ENCODE data around the gene CSNK2A3.
"Not testable (repeated sequence)": the region's sequence is repeated elsewhere in the genome, so short reads cannot be mapped to it uniquely, and the experiment has no call there.

CSNK2A3 gene

GRCh38 chr11:11380340-11380739, 27.3 kb upstream of the CSNK2A3 start:
- DNase-seq: no peak

GRCh38 chr11:11379661-11380060, 26.6 kb upstream of the CSNK2A3 start:
- no peak for DNase-seq

- no peak for DNase-seq
These were observed 25.3 kb upstream of the CSNK2A3 start for GRCh38 chr11:11378184-11378940.

- no peak for DNase-seq
These were observed 21.5 kb upstream of the CSNK2A3 start for GRCh38 chr11:11374358-11375148.

- DNase-seq: no peak
These were observed 20.9 kb upstream of the CSNK2A3 start for GRCh38 chr11:11373934-11374333.

GRCh38 chr11:11372461-11372860, 19.4 kb upstream of the CSNK2A3 start:
- no peak for DNase-seq

GRCh38 chr11:11370962-11371303, 17.9 kb upstream of the CSNK2A3 start:
- peak in 1 of 51 donors; percentile 47 for DNase-seq

GRCh38 chr11:11370255-11370961, 17.4 kb upstream of the CSNK2A3 start:
- DNase-seq: peak in 2 of 51 donors; percentile 42 to 47

GRCh38 chr11:11366793-11367192, 13.7 kb upstream of the CSNK2A3 start:
- DNase-seq: no peak

- DNase-seq: no peak
These were observed 10.6 kb upstream of the CSNK2A3 start for GRCh38 chr11:11363674-11364073.

- DNase-seq: no peak
These were observed 6.6 kb upstream of the CSNK2A3 start for GRCh38 chr11:11359611-11360010.

- DNase-seq: no peak
These were observed 3.8 kb upstream of the CSNK2A3 start for GRCh38 chr11:11356842-11357241.

GRCh38 chr11:11351851-11352250, 1.2 kb downstream of the CSNK2A3 start:
- not testable (repeated sequence) for DNase-seq

- DNase-seq: no peak
These were observed 1.9 kb downstream of the CSNK2A3 start for GRCh38 chr11:11351042-11351586.

- DNase-seq: no peak
These were observed 3.1 kb downstream of the CSNK2A3 start for GRCh38 chr11:11349870-11350337.

GRCh38 chr11:11349106-11349825, 3.8 kb downstream of the CSNK2A3 start:
- DNase-seq: no peak

- no peak for DNase-seq
These were observed 4.7 kb downstream of the CSNK2A3 start for GRCh38 chr11:11348303-11348702.

GRCh38 chr11:11347592-11347991, 5.5 kb downstream of the CSNK2A3 start:
- DNase-seq: peak in 1 of 51 donors; percentile 4

GRCh38 chr11:11346303-11346702, 6.7 kb downstream of the CSNK2A3 start:
- no peak for DNase-seq

GRCh38 chr11:11345099-11345498, 8.0 kb downstream of the CSNK2A3 start:
- DNase-seq: peak in 9 of 51 donors; percentile 3 to 32 (median 8)

- DNase-seq: no peak
These were observed 9.0 kb downstream of the CSNK2A3 start for GRCh38 chr11:11344045-11344444.

All from hypothalamus (tissue), 51 donors.